Sigmoid colon (tissue), 4 donors: ENCODE results near the gene TPCN2.

ENCODE experiments used
- EP300 ChIP-seq, 4 donors: sonication (generic); formaldehyde crosslinking; IDR thresholded peaks; one replicate each; pipeline ENCODE4 v1.6.1; 2017; ENCODE audit warnings: antibody characterized with exemption in 4 of 4
- POLR2A ChIP-seq, 2 donors: fragments of 450-650 bp; IDR thresholded peaks; one replicate each; pipeline ENCODE4 v1.6.1; 2016; ENCODE audit warnings: antibody characterized with exemption in 2 of 2, mild to moderate bottlenecking in 2 of 2, moderate library complexity in 2 of 2
- TF ChIP-seq, protein P1 (sequence below), 4 experiments: fragments of 450-650 bp in 3 of 4; fragments of 200-600 bp in 1 of 4; IDR thresholded peaks; one replicate each; pipeline ENCODE4 v1.5.1; 2016 to 2019; ENCODE audit warnings: antibody characterized with exemption in 4 of 4, mild to moderate bottlenecking in 3 of 4, moderate library complexity in 2 of 4

DNA sequence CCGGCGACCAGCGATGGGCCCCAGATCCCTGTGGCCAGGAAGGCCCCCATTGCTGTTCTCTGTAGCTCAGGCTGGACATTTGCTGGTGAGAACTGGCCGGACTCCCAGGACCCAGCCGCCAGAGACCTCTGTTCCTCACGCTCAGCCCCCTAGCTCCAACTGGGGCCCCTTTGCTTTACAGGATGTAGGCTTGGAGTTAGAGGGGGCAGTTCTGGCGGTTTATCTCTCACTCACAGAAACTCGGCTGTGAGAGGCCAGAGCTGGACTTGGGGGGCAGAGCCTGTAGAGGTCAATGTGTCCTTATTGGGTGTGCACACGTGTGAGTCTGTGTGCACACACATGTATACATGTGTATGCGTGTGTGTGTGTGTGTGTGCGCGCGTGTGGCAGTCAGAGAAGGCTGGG is 107.5 kb downstream of the TPCN2 start:
- TF ChIP-seq, protein P1, sequence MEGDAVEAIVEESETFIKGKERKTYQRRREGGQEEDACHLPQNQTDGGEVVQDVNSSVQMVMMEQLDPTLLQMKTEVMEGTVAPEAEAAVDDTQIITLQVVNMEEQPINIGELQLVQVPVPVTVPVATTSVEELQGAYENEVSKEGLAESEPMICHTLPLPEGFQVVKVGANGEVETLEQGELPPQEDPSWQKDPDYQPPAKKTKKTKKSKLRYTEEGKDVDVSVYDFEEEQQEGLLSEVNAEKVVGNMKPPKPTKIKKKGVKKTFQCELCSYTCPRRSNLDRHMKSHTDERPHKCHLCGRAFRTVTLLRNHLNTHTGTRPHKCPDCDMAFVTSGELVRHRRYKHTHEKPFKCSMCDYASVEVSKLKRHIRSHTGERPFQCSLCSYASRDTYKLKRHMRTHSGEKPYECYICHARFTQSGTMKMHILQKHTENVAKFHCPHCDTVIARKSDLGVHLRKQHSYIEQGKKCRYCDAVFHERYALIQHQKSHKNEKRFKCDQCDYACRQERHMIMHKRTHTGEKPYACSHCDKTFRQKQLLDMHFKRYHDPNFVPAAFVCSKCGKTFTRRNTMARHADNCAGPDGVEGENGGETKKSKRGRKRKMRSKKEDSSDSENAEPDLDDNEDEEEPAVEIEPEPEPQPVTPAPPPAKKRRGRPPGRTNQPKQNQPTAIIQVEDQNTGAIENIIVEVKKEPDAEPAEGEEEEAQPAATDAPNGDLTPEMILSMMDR (IDR thresholded peaks at IDR 0.05), result no peak
- TF ChIP-seq POLR2A (IDR thresholded peaks at IDR 0.05) (no peak), EP300 (IDR thresholded peaks at IDR 0.05) (no peak)
